COR-L47 (cell line): Measurements from ENCODE around the gene GAS2.

ENCODE experiments used
- DNase-seq: peaks from one replicate; lab custom pipeline; 2025; lab: John Stamatoyannopoulos, UW

GAS2 gene

GRCh38 chr11:22787551-22788162, 121.2 kb downstream of the GAS2 start:
- DNase-seq, result peak; percentile 43

DNA sequence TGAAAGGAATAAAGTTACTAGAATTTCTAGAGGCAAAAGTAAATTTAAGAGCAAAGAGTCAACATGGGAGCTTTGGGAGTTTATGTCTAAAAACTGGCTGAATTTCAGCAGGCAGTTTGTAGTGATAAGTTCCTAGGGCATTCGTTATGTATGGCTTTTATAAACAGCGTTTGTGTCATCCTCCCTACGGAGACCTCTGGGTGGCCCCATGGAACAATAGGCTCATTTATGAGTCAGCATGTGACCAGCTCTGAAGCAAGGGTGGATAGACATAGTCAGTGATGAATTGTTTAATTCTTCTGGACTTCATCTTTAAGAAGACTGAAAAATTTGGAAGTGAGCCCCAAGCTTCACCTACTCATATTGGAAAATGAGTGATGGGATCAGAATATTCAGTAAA, 126.1 kb downstream of the GAS2 start:
- peak; percentile 40 for DNase-seq

GRCh38 chr11:22795914-22796313, 129.5 kb downstream of the GAS2 start:
- DNase-seq, result no peak

DNA sequence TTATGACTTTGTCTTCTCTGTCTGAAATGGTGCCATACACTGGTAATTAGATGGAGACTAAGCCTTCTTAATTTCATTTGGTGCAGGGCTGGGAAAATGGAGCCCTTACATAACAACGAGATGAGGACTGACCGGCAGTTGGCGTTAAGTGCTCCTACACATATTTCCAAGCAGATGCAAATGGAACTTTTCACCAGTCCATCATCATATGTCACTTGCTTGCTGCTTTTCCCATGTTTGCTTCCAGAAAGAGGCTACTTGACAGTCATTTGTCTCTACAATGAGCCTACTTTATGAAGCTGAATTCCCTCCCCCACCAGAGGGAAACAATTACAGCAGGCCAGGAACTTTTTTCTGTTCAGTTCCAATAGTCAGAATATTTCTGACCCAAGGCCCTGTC, 130.6 kb downstream of the GAS2 start:
- DNase-seq, result no peak

- no peak for DNase-seq
Observed at GRCh38 chr11:22798901-22799300, 132.5 kb downstream of the GAS2 start.

GRCh38 chr11:22800482-22800881, 134.1 kb downstream of the GAS2 start:
- DNase-seq, result no peak

GRCh38 chr11:22802861-22803260, 136.4 kb downstream of the GAS2 start:
- no peak for DNase-seq

DNA sequence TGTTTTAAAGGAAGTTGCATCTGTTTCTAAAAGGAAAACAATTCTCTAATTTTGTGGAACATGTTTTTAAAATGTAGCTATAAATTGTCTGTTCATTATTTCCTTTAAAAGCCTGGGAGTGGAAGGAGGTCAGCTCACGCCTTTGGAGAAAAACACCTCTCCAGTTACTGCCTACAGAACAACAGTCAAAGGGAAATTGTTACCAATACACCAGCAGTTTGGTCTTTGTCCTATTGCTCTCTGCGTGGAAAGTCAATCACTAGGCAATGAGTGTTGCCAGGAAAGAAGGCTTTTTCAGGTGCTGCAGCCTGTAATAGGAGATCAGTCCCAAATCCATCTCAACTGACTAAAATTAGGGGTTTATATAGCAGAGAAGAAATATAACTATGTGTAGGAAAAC, 141.0 kb downstream of the GAS2 start:
- DNase-seq, result no peak

- DNase-seq, result no peak
Observed at GRCh38 chr11:22807855-22808570, 141.6 kb downstream of the GAS2 start.

DNA sequence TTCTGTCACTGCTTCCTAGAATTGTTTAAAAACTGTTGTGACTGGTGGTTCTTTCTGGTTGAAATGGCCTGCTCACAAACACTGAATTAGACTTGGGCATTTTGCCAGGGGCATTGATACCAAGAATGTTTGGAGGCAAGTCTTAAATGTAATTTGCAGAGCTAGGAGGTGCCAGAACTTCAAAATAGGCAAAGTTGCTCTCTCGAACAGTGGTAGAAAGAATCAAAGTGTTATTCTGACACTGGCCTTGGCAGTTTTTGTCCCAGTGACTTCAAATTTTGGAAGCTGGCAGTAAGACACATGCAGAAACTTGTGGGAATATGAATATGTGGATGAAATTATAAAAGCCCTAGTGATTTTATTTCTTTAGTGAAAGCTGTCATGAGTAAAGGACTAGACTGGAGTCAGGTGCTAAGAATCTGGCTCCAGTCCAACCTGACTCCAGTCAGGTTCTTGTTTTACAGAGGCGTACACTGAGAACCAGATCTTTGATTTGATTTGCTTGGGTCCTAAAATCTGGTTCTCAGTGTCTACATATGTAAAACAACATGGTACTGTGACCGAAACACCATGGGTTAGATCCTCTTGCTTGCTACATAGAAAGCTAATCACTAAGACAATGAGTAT, 142.3 kb downstream of the GAS2 start:
- no peak for DNase-seq

- DNase-seq, result no peak
Observed at GRCh38 chr11:22809893-22810292, 143.5 kb downstream of the GAS2 start.

- DNase-seq, result no peak
Observed at GRCh38 chr11:22822203-22822602, 155.8 kb downstream of the GAS2 start.

DNA sequence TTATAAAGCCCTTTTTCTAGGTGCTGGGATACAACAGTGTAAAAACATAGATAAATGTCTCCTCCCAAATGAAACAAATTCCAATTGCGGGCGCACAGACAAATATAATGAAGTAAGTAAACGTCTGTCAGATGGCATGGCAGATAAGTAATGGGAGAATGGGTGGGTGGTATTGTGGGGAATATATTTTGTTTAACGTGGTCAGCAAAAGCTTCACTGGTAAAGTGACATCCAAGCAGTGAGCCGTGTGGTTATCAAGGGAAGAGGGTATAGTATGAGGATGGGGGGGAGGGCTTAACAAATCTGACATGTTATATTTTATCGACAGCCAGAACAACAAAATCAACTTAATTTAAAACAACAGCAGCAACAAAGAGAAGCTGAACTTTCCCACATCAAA, 162.0 kb downstream of the GAS2 start:
- DNase-seq, result no peak

GRCh38 chr11:22829231-22830081, 163.0 kb downstream of the GAS2 start, which contains the start of gene SVIP:
TSS of gene SVIP (minus strand) at chr11:22829801. CDS start at chr11:22829748, 53 bp downstream.
- DNase-seq, result peak; percentile 97

DNA sequence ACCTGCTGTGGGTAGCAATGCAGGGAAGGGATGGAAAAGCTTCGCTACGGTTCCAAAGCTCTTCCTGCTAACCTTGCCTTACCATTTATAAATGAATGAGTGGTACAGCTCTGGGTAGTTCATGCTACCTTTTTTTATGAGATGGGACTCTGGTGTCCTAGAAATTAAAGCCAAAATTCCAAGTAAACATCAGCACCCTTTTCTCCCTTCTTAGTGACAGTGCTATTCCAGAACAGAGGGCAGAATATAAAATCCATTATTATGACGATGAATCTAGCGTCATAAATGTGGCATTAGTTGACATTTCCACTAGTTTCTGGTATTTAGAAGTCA, 163.6 kb downstream of the GAS2 start:
- no peak for DNase-seq

- DNase-seq, result no peak
Observed at GRCh38 chr11:22832315-22833015, 166.1 kb downstream of the GAS2 start.

DNA sequence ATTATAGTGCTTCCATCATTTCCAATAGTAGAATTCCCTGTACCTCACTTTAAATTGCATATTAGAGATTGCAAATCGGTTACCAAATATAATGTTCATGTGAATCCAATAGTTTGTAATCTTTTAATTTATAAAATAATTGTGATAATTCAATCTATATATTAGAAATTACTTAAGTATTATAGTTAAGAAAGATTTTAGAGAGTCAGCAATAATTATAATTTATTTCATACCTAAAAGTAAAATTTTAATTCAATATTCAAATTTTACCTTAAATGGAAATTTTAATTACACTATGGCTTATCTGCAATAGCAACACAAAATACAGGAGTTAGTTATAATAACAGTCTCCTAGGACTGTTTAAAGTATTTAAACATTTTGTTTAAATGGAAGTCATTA, 180.3 kb downstream of the GAS2 start:
- no peak for DNase-seq

DNA sequence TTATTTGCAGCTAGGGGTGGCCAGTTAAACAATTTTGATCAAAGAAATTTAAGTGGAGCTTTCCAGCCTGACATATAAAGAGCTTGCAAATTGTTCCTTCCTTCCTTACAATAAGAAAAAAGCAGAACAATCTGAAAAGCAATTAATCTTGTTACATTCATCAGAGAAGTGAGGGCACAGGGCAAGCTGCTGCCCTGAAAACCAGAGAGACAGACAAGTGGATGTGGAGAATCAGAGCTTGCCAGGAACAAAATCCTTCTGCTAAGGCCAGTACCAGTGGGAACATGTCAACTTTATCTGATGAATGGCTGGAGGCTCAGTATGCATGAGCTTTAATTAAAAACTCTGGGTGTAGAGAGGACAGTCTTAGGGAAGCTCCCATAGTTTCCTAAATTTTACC, 185.1 kb downstream of the GAS2 start:
- DNase-seq, result no peak

DNA sequence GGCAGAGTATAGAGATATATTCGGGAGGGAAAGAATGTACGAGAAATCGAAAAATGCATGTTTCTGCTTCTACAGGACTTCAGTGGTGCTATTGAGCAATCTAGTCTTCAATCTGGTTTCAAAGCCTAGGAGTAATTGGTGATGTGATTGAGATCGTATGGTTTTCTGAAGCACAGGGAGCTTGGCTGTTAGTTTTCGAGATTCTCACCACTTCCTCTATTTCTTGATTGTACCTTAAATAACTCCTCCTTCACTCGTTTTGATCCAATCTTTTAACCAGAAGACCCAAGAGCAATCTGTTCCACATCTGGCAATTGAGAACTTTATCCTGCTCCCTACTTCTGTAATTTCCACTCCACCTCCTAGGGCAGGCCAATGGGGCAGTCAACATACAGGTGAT, 193.3 kb downstream of the GAS2 start:
- DNase-seq, result no peak

- DNase-seq, result no peak
Observed at GRCh38 chr11:22860241-22860640, 193.8 kb downstream of the GAS2 start, which contains the start of gene CCDC179. TSS of gene CCDC179 (minus strand) at chr11:22860474. CDS start at chr11:22860421, 53 bp downstream.
